Stimulated activated naive CD4-positive, alpha-beta T cell (primary cell): Measurements from ENCODE around the gene PLAC1.

ENCODE experiments used
- DNase-seq, 6 experiments: peaks; one replicate each; lab custom pipeline; 2025; lab: John Stamatoyannopoulos, UW

PLAC1 gene

DNA sequence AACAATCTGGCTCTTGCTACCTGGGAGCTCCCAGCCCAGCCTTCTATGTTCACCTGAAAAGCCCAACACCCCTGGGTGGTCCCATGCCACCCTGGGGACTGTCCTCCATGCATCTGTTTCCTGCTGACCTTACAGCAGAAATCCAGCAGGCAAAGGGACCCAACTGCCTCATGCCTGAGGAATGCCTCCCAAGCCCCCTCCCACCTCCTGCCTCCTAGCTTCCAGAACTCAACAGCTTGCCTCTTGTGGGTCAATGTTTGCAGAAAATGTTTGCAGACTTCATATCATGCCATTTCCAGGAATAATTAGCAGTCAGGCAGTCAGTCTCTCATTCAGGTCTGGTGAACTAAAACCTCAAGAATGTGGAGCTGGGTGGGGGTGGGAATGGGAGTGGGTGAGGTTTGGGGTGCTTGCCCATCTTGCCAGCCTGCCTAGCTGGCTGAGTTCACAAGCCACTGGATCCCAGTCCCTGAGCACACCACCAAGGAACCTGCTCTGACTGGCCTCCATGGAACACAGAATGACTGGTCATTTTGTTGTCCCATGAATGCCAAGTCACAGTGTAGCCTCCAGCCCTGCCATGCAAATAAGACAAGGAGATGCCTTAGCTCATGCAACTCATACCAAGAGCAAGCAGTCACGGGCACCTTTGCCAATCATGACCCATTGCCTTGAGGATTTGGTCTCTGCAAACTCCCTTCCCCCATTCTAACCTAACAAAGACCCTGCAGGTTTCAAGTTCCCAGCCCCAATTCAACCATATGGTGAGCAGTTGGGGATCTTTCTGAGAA lies 12.1 kb upstream of the PLAC1 start:
- no peak for DNase-seq

GRCh38 chrX:134669378-134670098 lies 11.3 kb upstream of the PLAC1 start:
- DNase-seq: no peak

DNA sequence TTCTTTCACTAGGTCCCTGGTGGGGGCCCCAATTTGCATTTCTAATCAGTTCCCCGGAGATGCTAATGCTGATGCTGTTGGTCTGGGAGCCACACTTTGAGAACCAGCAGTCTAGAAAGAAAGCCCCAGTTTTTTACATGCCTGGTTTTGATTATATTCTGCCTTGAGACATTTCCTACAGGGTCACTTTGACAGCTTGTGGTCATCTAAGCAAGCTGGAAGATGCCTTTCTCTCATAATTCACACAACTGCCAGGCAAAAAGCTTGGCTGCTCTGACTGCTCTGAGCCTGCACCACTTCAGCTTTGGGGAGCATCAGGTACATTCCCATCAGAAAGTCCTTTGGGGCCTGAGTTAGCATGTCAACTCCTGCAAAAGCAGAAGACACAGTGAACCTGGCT lies 5.9 kb upstream of the PLAC1 start:
- no peak for DNase-seq

- DNase-seq: no peak
Observed at GRCh38 chrX:134661295-134661694, 3.0 kb upstream of the PLAC1 start.

- no peak for DNase-seq
Observed at GRCh38 chrX:134660627-134661026, 2.4 kb upstream of the PLAC1 start.

DNA sequence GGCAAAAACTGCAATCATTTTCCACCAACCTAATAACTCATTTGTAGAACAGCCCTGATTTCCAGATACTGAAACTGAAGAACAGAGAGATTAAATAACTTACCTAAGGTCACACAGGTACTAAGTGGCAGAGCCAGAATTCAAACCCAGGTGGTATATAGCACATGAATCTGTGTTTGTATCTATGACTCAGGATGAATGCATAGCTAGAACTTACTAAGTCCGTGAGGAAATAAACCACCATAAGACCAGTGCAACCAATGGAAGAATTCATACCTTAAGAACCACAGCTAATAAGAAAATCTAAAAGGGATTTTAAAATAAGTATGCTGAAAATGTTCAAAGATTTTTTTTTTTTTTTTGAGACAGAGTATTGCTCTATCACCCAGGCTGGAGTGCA lies 1.5 kb upstream of the PLAC1 start:
- no peak for DNase-seq

DNA sequence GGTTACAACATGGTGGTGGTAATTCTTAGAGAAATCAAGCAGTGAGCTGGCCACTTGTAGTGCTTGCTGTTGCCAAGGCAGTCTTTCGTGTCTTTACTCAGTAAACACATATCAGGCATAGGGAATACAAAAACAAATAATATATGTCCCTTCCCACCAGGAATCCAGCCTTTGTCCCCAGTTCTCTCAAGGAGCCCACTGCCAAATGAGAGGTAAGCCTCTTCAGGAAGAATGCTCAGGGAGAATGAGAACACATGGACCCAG lies 421 bp upstream of the PLAC1 start:
- no peak for DNase-seq

DNA sequence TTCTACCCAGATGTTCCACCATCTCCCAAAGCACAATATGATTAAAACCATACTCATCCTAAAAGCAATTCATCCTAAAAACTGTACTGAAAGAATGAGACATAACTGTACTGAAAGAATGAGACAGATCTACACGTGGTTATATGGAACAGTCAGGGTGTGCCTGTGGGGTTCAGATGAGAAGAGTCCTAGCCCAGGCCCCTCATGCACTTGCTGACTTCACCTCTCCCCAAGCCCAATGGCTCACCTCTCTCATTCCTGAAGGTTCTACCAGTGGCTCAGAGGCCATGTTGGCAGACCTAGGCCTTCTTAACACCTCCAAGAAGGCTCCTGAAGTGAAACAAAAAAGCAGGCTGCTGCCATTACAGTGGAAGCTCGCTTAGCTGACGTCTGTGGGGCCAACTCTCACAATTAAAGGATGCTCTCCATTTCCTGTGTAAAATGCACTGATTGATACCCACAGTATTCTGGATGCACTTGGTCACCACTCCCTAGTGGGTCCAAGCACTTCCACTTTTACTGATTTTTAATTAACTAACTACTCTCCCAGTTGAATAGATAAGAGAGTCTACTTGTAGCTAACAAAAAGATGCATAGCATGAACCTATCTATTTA lies 3.8 kb downstream of the PLAC1 start:
- no peak for DNase-seq

DNA sequence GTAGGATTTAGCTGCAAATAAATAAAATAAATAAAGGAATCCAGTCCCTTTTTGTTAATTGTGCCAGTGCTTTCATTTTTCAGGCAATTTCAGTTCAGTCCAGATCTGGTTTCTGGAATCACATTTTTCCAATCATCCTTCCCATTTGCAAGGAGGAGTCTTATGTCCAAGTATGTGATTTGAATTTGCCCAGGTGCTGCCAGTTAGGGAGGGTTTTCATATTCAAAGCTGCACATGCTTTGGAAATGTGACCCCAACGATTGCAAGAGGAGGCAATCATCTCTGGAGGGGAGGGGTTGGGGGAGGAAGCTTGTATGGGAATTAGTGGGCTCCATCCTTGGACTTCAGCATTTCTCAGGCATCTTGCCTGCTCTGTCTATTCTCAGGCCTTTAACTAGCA lies 4.4 kb downstream of the PLAC1 start:
- no peak for DNase-seq

- no peak for DNase-seq
Observed at GRCh38 chrX:134650701-134651100, 7.6 kb downstream of the PLAC1 start.

DNA sequence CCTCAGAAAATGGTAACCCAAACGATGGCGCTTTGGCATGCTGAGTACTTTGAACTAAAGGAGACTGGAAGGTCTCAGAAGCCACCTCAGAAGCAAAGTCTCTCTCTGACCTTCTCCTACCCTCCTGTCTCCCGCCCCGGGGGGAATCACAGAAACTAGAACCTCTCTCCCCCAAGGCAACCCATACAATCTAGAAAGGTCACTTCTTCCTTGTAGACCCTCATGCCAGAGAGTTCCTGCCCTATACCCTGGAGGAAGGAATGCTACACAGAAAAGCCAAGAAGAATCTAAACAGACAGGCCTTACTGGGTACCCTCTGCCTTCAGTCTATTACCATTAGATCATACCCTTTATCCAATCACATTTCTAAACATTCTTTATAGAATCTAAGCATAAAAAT lies 8.5 kb downstream of the PLAC1 start:
- no peak for DNase-seq

GRCh38 chrX:134647477-134647877 lies 10.8 kb downstream of the PLAC1 start:
- DNase-seq: no peak

- DNase-seq: no peak
Observed at GRCh38 chrX:134646691-134647090, 11.6 kb downstream of the PLAC1 start.

DNA sequence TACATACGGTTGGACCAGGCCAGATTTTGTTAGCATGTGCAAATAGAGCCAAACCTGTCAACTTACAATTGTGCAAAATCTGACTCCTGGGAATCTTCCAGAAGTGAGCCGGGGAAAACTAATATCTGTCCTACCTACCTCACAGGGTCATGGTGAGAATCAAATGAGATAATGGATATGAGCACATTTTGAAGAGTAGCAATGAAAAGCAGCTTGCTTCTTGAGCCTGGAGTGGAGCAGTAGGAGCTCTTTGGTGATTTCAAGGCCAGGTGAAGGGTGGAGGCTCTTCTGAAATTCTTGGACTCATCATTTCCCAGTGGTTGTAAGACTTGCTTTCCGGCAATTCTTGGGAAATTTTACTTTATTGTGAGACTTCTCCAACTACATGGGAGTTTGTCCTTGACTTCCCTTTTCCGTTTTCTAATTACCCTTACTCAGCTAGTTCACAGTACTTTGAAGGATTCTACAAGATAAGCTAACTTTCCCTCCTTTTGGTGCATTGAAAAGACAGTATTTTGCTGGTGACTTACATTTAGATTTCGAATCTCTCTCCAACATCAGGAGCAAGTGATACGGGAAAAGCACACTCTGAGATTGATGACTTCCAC lies 12.2 kb downstream of the PLAC1 start:
- no peak for DNase-seq

DNA sequence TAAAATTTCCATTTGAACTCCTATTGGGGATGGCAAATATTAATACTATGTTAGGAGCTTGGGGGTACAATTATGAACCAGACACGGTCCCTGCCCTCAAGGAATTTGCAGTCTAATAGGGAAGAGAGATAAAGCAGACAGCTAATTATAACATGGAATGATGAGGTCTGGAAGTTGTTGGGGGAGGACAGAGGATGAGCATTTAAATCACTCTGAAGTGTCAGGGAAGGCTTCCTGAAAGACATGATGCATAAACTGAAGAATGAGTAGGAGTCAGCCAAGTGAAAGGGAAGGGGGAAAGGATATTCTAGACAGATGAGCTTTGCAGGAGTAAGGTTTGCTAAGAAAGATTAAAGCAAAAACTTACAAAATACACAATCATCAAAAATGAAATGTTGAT lies 15.9 kb downstream of the PLAC1 start:
- DNase-seq: no peak

DNA sequence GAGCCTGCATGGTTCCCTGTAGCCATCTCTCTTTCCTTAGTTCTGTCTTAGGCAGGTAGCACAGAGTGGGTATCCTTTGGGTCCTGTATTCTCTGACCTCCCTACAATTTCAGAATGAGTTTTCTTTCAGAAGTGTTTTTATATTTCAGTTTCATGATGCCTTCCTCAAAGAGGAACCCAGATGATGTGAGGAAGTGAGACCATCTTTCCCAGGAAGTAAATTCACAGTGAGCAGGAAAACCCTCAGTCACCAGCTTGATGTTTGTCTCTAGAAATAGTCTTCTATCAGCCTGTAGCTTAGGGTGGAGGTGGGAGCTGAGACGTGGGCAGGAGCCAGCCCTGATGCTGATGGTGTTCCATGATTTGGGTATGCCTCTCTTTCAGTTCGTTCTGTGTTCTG lies 16.9 kb downstream of the PLAC1 start:
- DNase-seq: no peak

- no peak for DNase-seq
Observed at GRCh38 chrX:134640914-134641313, 17.4 kb downstream of the PLAC1 start.

DNA sequence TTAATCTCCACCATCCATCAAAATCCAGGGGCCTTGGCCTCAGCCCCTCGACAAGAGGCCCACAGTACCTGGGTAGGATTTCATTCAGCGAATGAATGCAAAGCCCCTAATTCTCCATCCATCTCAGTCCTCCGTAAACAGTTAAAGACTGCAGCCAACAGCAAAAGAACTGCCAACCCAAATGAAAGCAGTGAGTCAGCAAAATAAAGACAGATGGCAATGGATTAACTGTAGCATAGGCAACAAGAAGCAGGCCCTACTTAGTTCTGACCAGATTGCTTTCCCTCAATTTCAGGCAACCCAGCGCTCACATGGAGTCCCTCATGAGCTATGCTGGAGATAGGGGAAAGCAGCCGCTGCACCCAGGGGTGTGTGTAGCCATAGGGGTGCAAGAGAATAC lies 21.4 kb downstream of the PLAC1 start:
- no peak for DNase-seq

DNA sequence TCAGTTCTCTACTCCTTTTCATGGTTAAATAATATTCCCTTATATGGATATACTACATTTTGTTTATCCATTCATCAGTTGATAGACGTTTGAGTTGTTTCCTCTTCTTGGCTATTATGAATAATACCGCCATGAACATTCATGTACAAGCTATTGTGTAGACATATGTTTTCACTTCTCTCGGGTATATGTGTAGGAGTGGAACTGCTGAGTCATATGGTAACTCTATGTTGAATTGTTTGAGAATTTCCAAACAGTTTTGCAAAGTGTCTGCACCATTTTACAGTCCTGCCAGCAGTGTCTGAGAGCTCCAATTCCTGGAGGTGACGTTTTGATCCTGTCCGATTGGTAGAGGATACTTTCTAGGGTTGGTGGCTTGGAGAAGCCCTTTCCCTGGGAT lies 23.6 kb downstream of the PLAC1 start:
- no peak for DNase-seq

GRCh38 chrX:134633832-134634231 lies 24.4 kb downstream of the PLAC1 start:
- DNase-seq: no peak

GRCh38 chrX:134633394-134633793 lies 24.9 kb downstream of the PLAC1 start:
- DNase-seq: no peak

DNA sequence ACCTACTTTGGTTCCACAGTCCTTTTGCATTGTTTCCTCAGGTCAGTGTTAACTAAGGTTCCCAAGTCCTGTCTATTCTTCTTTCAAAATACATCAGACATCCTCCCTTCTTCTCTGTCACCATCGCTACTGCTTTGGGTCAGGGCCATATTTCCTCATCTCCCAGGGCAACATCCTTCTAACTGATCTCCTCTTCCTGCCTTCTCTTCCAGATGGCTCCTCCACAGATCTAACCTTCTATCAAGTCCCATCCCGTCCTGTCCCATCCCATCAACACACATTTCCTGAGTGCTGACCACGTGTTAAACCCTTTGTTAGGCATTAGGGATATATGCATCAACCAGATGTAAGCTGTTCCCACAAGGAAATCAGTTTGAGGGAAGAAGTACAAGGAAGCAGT lies 25.9 kb downstream of the PLAC1 start:
- no peak for DNase-seq
